OCI-LY7 (cell line): ENCODE data around the gene OR52N5. TPM values are rescaled to one million over a fixed set of nuclear protein-coding genes. Genes with fewer than 3 reads are reported as not detected.

Source experiments
- BruUV-seq: library from RNA; stranded (reverse); fragments of 400-500 nt; replicated peaks from 2 replicates; lab custom pipeline; 2021; lab: Mats Ljungman, UMichigan
- CTCF ChIA-PET: fragments of 300-600 bp; sonication (Branson Sonifier 250); formaldehyde crosslinking; loops from one replicate; lab custom pipeline; 2022; ENCODE audit warnings: antibody characterized with exemption; ENCODE audit not compliant: unreplicated experiment; lab: Charles Lee
- POLR2A ChIA-PET: fragments of 300-600 bp; sonication (Branson Sonifier 250); formaldehyde crosslinking; loops from one replicate; lab custom pipeline; 2022; ENCODE audit warnings: antibody characterized with exemption; lab: Charles Lee
- DNase-seq: peaks from one replicate; pipeline ENCODE4 v3.0.0-alpha.2; 2015; ENCODE audit warnings: low spot score
- H2AFZ ChIP-seq: fragments of 200-600 bp; sonication (generic), shearing (Covaris generic); 2 replicates; pipeline ENCODE4 v1.6.1; 2014; ENCODE audit warnings: mild to moderate bottlenecking, antibody characterized with exemption, low read length, moderate library complexity
- H3K27ac ChIP-seq: fragments of 200-600 bp; sonication (generic); 2 replicates; pipeline ENCODE4 v1.5.1; 2014; ENCODE audit warnings: mixed run types, low read depth, mild to moderate bottlenecking, moderate library complexity, low read length, inconsistent platforms; ENCODE audit not compliant: poor library complexity, severe bottlenecking
- H3K36me3 ChIP-seq: fragments of 200-600 bp; sonication (generic); 2 replicates; pipeline ENCODE4 v1.6.1; 2014; ENCODE audit warnings: mild to moderate bottlenecking, antibody characterized with exemption, low read length, moderate library complexity, mixed read lengths; ENCODE audit not compliant: insufficient read depth
- H3K4me1 ChIP-seq: fragments of 200-600 bp; sonication (generic); 2 replicates; pipeline ENCODE4 v1.5.1; 2014; ENCODE audit warnings: mild to moderate bottlenecking, low read length; ENCODE audit not compliant: insufficient read depth, poor library complexity, severe bottlenecking
- H3K4me2 ChIP-seq: fragments of 200-600 bp; sonication (generic); 2 replicates; pipeline ENCODE4 v1.6.1; 2014; ENCODE audit warnings: mild to moderate bottlenecking, low read length
- H3K4me3 ChIP-seq: fragments of 200-600 bp; sonication (generic); 2 replicates; pipeline ENCODE4 v1.5.1; 2014; ENCODE audit warnings: mild to moderate bottlenecking, low read depth, low read length; ENCODE audit not compliant: poor library complexity, severe bottlenecking
- H3K79me2 ChIP-seq: fragments of 200-600 bp; sonication (generic); 2 replicates; pipeline ENCODE4 v1.6.1; 2016; ENCODE audit warnings: low read depth, mild to moderate bottlenecking, low read length, moderate library complexity, mixed read lengths; ENCODE audit not compliant: insufficient read depth
- H3K9me2 ChIP-seq: fragments of 200-600 bp; sonication (generic); 2 replicates; pipeline ENCODE4 v1.6.1; 2016; ENCODE audit warnings: mild to moderate bottlenecking, low read length, mixed read lengths; ENCODE audit not compliant: insufficient read depth
- H3K9me3 ChIP-seq: fragments of 200-600 bp; sonication (generic); 2 replicates; pipeline ENCODE4 v1.6.1; 2014; ENCODE audit warnings: mild to moderate bottlenecking, mixed run types, low read length, mixed read lengths
- H4K20me1 ChIP-seq: fragments of 200-600 bp; sonication (generic); 2 replicates; pipeline ENCODE4 v1.6.1; 2014; ENCODE audit warnings: mild to moderate bottlenecking, antibody characterized with exemption, low read length, moderate library complexity, mixed read lengths; ENCODE audit not compliant: insufficient read depth
- CTCF ChIP-seq: fragments of 200-600 bp; sonication (generic); conservative IDR thresholded peaks from 2 replicates; pipeline ENCODE4 v1.5.1; 2014; ENCODE audit warnings: mild to moderate bottlenecking, antibody characterized with exemption, low read length, moderate library complexity, mixed read lengths
- EZH2phosphoT487 ChIP-seq: fragments of 200-600 bp; sonication (generic); IDR thresholded peaks from 2 replicates; pipeline ENCODE4 v1.6.1; 2018; ENCODE audit warnings: low read depth, borderline replicate concordance, mild to moderate bottlenecking, mixed run types, antibody characterized with exemption, low read length, moderate library complexity, mixed read lengths
- intact Hi-C: fragments of 100-400 bp; cut with micrococcal nuclease; formaldehyde crosslinking; loops from one replicate; pipeline ENCODE4 v1.10.0; 2022; ENCODE audit not compliant: unreplicated experiment
- total RNA-seq, 2 experiments: library from RNA; depleted of rRNA in 1 of 2; stranded (reverse); fragments of >200 nt in 1 of 2; shearing (Covaris generic) in 1 of 2; gene quantifications; 2 replicates each; pipeline ENCODE4 v1.2.3, GENCODE V29; 2014 to 2022

OR52N5 gene
- total RNA-seq, 2 experiments from 2014 or later = not detected

GRCh38 chr11:5738431-5738830 is 44.7 kb downstream of the OR52N5 start:
- H3K4me2 ChIP-seq = no peak overlapping the region
- no peaks in the 10 kb centered on the region for H3K4me1 ChIP-seq
- DNase-seq = no peak
- no peaks in the 10 kb centered on the region for H3K36me3 ChIP-seq
- no peak overlapping the region for H3K4me3 ChIP-seq
- POLR2A ChIA-PET = no interaction called here
- H3K27ac ChIP-seq = no peak overlapping the region
- no peak overlapping the region for H2AFZ ChIP-seq
- no TSS peak for BruUV-seq
- H4K20me1 ChIP-seq = no peaks in the 10 kb centered on the region
- CTCF ChIA-PET = no interaction called here
- no peaks in the 10 kb centered on the region for H3K9me2 ChIP-seq
- intact Hi-C loops = no loop called here
- TF ChIP-seq EZH2phosphoT487 (no peak), CTCF (no peak)
- H3K9me3 ChIP-seq = no peaks in the 10 kb centered on the region
- H3K79me2 ChIP-seq = no peaks in the 10 kb centered on the region

- H3K4me3 ChIP-seq = no peak overlapping the region
- BruUV-seq = no TSS peak
- no peak for TF ChIP-seq CTCF
- no peak for TF ChIP-seq EZH2phosphoT487
- H3K9me2 ChIP-seq = no peaks in the 10 kb centered on the region
- DNase-seq = no peak
- no peak overlapping the region for H2AFZ ChIP-seq
- no peaks in the 10 kb centered on the region for H3K4me1 ChIP-seq
- no peaks in the 10 kb centered on the region for H3K9me3 ChIP-seq
- H4K20me1 ChIP-seq = no peaks in the 10 kb centered on the region
- intact Hi-C loops = no loop called here
- no peaks in the 10 kb centered on the region for H3K36me3 ChIP-seq
- POLR2A ChIA-PET = interaction anchor here (0.5 to 0.6 kb wide), 3 partner anchors 59 to 1459 kb away, joined by 3 to 4 read pairs (median 3); no protein-coding TSS in a partner anchor
- CTCF ChIA-PET = no interaction called here
- no peak overlapping the region for H3K4me2 ChIP-seq
- H3K79me2 ChIP-seq = no peaks in the 10 kb centered on the region
- H3K27ac ChIP-seq = no peak overlapping the region
Observed at GRCh38 chr11:5737670-5738392, 45.3 kb downstream of the OR52N5 start.

GRCh38 chr11:5737091-5737490 is 46.1 kb downstream of the OR52N5 start:
- H3K79me2 ChIP-seq = no peaks in the 10 kb centered on the region
- no peaks in the 10 kb centered on the region for H4K20me1 ChIP-seq
- intact Hi-C loops = no loop called here
- H3K36me3 ChIP-seq = no peaks in the 10 kb centered on the region
- H3K27ac ChIP-seq = no peak overlapping the region
- no peak overlapping the region for H3K4me2 ChIP-seq
- TF ChIP-seq CTCF (no peak), EZH2phosphoT487 (no peak)
- BruUV-seq = no TSS peak
- CTCF ChIA-PET = no interaction called here
- POLR2A ChIA-PET = interaction anchor here (0.6 kb wide), 1 partner anchor 59 kb away, joined by 3 read pairs; no protein-coding TSS in a partner anchor
- DNase-seq = no peak
- no peak overlapping the region for H3K4me3 ChIP-seq
- no peak overlapping the region for H2AFZ ChIP-seq
- no peaks in the 10 kb centered on the region for H3K4me1 ChIP-seq
- H3K9me2 ChIP-seq = no peaks in the 10 kb centered on the region
- H3K9me3 ChIP-seq = no peaks in the 10 kb centered on the region
